HPDE6-E6E7 (cell line): ENCODE results near the gene C1orf185.
"Not testable (repeated sequence)": the region's sequence is repeated elsewhere in the genome, so short reads cannot be mapped to it uniquely, and the experiment has no call there.

Experiments used
- DNase-seq: peaks from one replicate; pipeline ENCODE4 v3.0.0; 2011; ENCODE audit warnings: missing footprints; ENCODE audit errors: extremely low spot score

C1orf185 gene

GRCh38 chr1:51101976-51102375, at the start of gene C1orf185:
Gene C1orf185, plus strand, starts transcription at chr1:51102228. Its CDS starts 6 bp downstream, at chr1:51102234.
- DNase-seq = no peak

DNA sequence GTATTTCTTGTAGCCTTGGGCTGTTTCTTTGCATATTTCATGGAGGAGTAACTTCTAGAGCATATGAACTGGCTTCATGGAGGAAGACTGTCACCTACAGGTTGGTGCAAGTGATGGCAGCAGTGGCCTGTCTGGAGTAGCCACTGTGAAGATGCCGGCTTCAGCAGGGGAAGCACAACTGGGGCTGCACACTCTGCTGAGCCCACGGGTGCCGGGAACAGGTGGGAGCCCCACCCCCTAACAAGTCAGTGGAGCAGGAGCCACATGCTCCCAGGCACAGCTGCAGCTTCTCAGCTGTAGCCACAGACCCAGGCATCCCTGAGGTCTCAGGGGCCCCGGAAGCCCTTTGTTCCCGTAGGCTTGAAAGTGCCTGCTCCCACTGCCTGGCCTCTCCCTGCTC, 43.2 kb upstream of the C1orf185 start:
- no peak for DNase-seq

GRCh38 chr1:51061231-51061918, 40.7 kb upstream of the C1orf185 start:
- DNase-seq = no peak

DNA sequence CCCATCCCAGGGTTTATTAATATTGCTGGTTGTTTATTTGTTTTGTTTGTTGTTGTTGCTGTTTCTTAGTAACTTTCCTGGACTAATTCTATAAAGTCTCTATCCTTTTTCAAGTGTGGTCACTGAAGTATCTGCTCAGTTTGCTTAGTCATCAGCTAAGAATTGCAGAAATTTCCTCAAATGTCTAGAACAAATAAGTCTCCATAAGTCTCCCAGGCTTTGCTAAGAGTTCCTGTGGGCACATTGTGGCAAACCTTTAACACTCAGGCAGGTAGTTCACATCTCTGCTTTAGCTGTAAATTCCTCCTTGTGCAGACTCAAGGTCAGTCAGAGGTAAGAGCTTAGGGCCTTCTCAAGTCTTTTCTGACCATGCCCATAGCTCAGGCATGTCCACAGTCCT, 38.9 kb upstream of the C1orf185 start:
- DNase-seq = peak; percentile 38

GRCh38 chr1:51070011-51070410, 32.0 kb upstream of the C1orf185 start:
- no peak for DNase-seq

DNA sequence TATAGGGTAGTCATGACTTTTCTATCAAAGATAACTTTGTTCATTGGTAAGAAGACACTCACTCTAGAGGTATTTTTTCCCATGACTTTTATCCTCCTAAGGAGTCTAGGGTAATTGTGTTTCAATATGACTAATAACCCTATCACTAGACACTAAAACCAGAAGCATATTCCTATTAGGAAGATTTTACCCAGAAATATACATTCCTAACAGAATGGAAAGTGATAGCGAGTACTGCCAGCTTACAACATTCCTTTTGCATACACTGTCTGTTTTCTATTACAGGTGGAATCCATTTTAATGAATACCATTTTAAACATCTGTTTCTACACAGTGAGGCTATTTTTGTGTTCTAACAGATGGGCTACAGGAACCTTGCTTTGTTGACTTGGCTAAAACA, 31.4 kb upstream of the C1orf185 start:
- DNase-seq = peak; percentile 59

DNA sequence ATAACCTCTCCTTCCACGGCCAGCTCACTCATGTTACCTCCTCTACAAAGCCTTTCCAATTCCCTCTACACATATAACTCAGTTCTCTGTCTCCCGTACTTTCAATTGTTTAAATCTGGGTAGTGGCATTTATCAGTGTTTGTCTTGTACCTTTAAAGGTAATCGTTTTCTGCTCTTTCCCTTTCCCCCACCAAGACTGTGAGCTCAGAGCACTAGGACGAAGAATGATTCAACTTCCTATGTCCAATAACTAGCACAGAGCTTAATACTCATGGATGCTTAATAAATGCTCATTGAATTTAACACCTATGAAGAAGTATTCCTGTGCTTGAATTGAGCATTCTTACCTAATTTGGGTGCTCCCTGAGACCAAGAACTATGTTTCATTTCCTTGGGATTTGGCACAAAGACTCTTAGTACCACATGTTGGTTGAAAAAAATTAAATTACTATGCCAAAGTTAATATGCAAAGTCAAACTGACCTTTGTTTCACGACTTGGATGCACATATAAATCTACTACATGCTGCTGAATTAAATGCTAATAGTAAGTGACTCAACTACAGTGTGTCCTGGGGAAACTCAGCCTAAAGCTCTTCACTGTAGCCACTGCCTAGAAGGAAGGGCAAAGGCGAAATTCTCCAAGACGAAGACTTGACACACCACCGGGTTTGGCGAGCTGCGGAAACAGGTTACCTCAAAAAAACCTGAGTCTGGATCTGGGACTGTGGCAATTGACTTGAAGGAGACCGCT, 30.6 kb upstream of the C1orf185 start:
- no peak for DNase-seq

DNA sequence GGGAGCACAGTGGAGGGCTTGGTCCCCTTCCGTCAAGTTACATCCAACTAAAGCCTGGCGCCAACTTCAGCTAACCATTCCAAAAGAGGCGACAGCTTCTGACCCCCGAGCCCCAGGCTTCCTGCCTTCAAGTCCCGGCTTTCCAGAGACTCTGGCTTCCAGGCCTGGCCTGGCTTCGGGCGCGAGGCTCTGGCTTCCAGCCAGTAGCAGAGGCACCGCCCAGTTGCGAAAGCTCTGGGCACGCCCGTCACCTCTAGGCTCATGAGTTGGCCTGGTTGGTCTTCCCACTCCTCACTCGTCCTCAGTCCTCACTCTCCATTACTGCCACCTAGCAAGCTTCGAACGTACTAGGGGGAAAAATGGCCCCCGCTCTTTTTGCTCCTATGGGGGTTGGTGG, 30.0 kb upstream of the C1orf185 start:
- DNase-seq = no peak

- no peak for DNase-seq
Measured at GRCh38 chr1:51072651-51073050, 29.4 kb upstream of the C1orf185 start.

GRCh38 chr1:51073456-51073855, 28.6 kb upstream of the C1orf185 start:
- no peak for DNase-seq

DNA sequence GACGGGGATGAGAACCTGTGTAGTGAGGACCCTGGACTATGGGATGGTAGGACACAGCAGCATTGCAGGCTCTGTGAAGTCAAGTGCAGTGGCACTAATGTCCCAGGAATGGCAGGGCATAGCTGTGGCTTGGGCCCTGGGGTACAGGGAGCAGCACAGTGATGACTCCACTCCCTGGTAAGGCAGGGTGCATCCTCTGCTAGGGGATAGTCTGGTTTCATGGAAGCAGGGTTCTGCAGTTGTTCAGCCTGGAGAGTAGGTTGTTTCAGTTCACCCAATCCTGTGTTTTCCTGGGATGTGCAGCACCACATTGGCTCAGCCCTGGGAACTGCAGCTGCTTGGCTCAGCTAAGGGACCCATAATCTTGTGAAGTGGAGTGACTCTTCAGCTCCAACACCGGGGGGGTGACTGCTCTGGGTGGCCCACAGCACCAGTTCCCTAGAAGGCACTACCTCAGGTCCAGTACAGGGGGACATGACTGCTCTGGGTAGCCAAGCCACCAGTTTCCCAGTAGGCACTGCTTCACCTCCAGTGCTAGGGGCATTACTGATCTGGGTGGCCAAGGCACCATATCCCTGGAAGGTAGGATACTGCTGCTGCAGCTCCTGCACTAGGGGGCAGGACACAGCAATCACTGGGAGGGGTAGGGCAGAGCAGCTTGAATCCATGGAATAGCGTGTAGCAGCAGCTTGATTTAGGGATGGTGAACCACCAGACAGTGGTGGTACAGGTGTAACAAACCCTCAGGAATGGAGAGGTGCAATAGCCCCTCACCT, 15.3 kb upstream of the C1orf185 start:
- DNase-seq = no peak

- no peak for DNase-seq
Measured at GRCh38 chr1:51088474-51088873, 13.6 kb upstream of the C1orf185 start.

GRCh38 chr1:51093581-51093980, 8.4 kb upstream of the C1orf185 start:
- DNase-seq = no peak

DNA sequence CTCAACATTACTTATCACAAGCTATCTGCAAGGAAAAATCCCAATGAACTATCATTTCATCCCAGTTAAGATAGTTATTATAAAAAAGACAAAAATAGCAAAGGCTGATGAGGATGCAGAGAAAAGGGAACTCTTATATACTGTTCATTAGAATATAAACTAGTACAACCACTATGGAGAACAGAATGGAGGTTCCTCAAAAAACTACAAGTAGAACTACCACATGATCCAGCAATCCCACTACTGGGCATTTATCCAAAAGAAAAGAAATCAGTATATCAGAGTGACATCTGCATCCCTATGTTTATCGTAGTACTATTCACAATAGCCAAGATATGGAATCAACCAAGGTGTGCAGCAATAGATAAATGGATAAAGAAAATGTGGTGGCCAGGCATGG, 4.9 kb upstream of the C1orf185 start:
- DNase-seq = no peak

GRCh38 chr1:51100264-51100880, 1.7 kb upstream of the C1orf185 start:
- no peak for DNase-seq

DNA sequence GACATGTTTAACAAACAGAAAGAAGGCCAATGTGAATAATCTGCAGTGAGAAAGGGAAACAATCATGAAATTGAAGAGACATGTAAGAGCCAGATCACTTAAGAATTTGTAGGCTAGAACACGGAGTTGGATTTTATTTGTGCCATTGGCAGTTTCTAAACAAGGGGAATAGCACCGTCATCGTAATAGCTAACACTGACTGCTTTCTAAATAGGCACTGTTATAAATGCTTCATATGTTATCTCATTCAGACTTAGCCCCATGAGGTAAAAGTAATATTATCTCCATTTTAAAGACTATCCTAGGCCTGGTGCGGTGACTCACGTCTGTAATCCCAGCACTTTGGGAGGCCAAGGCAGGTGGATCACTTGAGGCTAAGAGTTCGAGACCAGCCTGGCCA, 12.1 kb downstream of the C1orf185 start:
- DNase-seq = no peak

GRCh38 chr1:51115714-51116404, 13.8 kb downstream of the C1orf185 start:
- no peak for DNase-seq

DNA sequence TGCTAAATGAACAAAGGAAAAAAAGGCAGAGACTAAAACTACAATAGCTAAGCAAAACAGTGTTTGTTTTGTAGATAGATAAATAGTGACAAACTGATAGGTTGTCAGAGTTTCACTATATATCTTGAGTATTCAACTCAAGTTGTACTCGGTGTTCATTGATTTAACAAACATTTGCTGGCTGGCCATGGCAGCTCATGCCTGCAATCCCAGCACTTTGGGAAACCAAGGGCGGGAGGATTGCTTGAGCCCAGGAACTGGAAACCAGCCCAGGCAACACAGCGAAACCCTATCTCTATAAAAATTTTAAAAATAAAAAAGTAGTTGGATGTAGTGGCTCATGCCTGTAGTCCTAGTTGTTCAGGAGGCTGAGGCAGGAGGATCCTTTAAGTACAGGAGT, 17.3 kb downstream of the C1orf185 start:
- no peak for DNase-seq

- no peak for DNase-seq
Measured at GRCh38 chr1:51120629-51121028, 18.6 kb downstream of the C1orf185 start.

DNA sequence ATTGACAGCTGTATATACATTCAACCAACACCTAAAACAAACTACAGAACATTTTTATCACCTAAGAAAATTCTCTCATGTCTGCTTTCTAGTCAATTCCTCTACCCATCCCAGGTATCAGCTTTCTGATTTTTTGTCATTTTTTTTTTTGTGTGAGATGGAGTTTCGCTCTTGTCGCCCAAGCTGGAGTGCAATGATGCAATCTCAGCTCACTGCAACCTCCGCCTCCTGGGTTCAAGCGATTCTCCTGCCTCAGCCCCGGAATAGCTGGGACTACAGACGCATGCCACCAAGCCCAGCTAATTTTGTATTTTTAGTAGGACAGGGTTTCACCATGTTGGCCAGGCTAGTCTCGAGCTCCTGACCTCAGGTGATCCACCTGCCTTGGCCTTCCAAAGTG, 25.1 kb downstream of the C1orf185 start:
- DNase-seq = not testable (repeated sequence)

- no peak for DNase-seq
Measured at GRCh38 chr1:51131185-51131584, 29.2 kb downstream of the C1orf185 start.

DNA sequence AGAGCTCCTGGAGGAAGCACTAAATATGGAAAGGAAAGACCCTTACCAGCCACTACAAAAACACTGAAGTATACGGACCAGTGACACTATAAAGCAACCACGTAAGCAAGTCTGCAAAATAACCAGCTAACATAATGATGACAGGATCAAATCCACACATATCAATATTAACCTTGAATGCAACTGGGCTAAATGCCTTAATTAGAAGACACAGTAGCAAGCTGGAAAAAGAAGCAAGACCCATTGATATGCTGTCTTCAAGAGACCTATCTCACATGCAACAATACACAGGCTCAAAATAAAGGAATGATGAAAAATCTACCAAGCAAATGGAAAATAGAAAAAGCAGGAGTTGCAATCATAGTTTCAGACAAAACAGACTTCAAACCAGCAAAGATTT, 31.0 kb downstream of the C1orf185 start:
- no peak for DNase-seq
